GM10266 (cell line): Measurements from ENCODE around the gene MAP4K5.

ENCODE experiments used
- DNase-seq: peaks from one replicate; pipeline ENCODE4 v3.0.0; 2012; ENCODE audit errors: extremely low spot score
- TF ChIP-seq, protein P1 (sequence below): IDR thresholded peaks from 2 replicates; pipeline ENCODE4 v1.5.1; 2012; ENCODE audit warnings: mild to moderate bottlenecking, low read depth; ENCODE audit not compliant: control insufficient read depth, insufficient read depth; ENCODE audit errors: missing control alignments

MAP4K5 gene

DNA sequence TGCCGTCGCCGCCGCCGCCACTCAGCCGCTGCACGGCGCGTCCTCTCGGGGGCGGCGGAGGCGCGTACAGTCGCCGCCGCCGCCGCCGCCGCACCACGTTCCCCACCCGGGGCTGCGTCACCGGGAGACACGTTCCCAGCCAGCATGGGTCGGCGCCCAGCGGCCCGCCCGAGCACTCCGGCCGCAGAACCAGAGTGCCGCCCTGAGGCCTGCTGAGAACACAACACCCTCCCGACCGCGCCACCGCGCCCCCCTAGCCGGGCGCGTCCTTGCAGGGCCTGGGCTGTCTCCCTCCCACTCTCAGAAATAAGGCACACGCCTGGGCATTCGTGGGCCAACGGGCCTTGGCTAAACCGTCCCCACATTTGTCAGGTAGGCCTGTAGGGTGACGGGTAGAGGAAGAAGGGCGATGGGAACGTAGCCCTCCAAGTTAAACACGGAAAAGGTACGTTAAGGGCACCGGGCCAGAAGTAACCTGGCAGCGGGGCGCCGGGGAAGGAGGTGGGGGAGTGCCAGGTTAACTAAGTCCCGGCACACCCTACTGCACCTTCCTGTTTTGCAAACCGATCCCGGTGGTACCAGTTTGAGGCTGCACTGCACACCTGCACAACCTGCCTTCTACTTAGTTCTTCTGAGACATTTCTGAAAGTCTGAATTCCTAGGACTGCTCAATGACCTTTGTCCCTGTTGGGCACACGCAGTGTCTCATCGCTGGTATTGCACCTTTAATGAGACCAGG lies at the start of gene MAP4K5:
Gene MAP4K5 (minus strand): TSS at position 68 of the 739 bp plus-strand sequence. CDS start 520 bp downstream, outside the sequence.
- TF ChIP-seq, protein P1, sequence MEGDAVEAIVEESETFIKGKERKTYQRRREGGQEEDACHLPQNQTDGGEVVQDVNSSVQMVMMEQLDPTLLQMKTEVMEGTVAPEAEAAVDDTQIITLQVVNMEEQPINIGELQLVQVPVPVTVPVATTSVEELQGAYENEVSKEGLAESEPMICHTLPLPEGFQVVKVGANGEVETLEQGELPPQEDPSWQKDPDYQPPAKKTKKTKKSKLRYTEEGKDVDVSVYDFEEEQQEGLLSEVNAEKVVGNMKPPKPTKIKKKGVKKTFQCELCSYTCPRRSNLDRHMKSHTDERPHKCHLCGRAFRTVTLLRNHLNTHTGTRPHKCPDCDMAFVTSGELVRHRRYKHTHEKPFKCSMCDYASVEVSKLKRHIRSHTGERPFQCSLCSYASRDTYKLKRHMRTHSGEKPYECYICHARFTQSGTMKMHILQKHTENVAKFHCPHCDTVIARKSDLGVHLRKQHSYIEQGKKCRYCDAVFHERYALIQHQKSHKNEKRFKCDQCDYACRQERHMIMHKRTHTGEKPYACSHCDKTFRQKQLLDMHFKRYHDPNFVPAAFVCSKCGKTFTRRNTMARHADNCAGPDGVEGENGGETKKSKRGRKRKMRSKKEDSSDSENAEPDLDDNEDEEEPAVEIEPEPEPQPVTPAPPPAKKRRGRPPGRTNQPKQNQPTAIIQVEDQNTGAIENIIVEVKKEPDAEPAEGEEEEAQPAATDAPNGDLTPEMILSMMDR: peak; percentile 97
- peak; percentile 90 for DNase-seq

DNA sequence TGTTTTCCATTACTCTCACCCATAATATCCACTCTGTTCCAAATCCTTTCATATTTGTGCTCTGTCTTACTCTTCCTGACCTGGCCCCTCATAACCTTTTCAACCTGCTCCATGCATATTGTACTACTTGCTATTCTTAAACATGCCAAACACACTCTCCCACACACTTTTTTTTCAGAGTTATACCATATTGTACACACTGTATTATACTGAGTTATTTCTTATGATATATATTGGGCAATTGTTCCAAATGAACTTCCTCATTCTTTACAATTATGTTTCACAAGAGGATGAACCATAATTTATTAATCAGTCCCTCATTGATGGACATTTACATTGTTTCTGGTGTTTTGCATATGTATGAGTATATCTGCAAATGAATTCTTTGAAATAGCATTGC lies 46.1 kb upstream of the MAP4K5 start:
- TF ChIP-seq, protein P1: no peak

DNA sequence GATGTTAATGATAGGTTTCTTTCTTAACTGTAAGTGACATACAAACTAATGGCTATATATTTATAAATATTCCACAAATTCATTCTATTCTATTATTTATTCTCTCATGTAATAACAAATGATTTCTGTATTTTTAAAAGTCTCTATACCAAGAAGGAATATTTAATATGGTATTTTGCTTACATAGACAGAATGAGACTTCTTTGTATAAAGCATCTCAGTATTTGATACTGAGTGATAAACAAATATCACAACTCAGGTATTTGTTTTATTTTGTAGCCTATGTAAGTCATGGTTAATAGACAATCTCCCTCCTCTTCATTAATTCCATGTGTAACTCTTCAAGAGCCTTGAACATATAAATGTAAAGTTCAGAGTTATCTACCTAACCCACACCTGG lies 45.6 kb upstream of the MAP4K5 start:
- DNase-seq: no peak
- TF ChIP-seq, protein P1: no peak

More for the DNA sequence above, 46.1 kb upstream of the MAP4K5 start:
- DNase-seq: no peak

DNA sequence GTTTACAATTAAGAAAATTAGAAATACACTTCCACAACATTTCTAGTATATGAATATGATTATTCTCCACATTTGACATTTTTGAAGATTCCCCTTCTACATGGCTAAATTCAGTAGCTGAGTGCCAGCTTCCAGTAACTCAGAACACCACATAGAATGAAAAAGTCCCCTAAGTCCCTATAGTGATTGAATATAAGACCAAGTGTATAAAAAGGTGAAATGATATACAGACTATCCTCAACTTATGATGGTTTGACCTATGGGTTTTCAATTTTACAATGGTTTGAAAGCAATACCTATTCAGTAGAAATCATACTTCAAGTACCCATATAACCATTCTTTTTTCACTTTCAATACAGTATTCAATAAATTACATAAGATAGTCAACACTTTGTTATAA lies 43.4 kb upstream of the MAP4K5 start:
- TF ChIP-seq, protein P1: no peak
- no peak for DNase-seq

DNA sequence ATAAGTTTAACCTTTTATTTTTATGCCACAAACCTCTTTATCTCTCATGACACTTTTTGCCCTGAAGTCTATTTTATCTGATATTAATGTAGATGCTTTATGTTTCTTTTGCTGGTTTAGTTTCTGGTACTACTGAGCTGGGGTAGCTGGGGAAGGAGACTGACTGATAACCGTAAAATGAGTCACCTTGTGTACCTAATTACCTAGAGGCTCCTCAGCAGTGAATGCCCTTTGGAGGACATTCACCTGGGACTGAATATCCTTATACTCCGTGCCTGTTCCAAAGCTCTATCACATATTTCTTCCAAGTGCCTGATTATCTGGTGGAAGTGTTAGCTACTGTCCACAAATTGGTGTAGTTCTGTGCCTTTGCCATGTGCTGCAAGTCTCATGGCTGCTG lies 41.5 kb upstream of the MAP4K5 start:
- no peak for DNase-seq
- TF ChIP-seq, protein P1: no peak

DNA sequence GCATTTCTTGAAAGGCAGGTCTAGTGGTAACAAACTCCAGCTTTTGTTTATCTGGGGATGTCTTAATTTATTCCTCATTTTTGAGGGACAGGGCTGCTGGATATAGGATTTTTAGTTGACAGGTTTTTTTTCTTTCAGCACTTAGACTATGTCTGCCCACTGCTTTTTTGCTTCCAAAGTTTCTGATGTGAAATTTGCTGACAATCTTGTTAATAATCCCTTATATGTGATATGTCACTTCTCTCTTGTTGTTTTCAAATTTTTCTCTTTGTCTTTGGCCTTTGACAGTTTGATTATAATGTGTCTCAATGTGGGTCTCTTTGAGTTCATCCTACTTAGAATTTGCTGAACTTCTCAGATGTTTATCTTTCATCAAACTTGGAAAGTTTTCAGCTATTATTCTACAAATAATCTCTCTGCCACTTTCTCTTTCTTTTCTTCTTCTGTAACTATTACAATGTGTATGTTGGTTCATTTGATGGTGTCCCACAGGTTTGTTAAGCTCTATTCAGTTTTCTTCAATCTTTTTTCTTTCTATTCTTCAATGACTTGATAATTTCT lies 37.4 kb upstream of the MAP4K5 start:
- no peak for DNase-seq
- TF ChIP-seq, protein P1: no peak

DNA sequence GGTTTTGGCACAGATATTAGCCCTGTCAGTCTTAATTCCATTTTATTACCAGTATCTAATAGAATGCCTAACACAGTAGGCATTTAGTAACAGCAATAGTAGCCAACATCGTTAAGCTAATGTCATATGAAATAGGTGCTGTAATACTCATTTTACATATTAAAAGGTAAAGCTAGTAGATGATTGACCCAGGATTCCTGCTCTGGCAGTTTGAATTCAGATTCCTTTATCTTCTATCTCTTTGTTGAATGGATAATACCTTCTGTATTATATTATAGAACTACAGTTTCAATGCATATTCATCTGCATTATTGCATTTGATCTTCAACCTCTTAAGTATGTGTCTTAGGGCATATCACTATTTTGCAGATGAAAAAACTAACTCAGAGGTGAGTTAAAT lies 30.5 kb upstream of the MAP4K5 start:
- no peak for DNase-seq
- TF ChIP-seq, protein P1: no peak
